ENCODE measurements around the gene UNC45A. TPM values are rescaled to one million over a fixed set of nuclear protein-coding genes. Genes with fewer than 3 reads are reported as not detected.

UNC45A gene
- total and polyA plus RNA-seq, 2 of the 13 experiments (the other 11 are each of a cell fraction or from before 2014, with no cell fraction given) = 33.8 to 39.7 TPM

DNA sequence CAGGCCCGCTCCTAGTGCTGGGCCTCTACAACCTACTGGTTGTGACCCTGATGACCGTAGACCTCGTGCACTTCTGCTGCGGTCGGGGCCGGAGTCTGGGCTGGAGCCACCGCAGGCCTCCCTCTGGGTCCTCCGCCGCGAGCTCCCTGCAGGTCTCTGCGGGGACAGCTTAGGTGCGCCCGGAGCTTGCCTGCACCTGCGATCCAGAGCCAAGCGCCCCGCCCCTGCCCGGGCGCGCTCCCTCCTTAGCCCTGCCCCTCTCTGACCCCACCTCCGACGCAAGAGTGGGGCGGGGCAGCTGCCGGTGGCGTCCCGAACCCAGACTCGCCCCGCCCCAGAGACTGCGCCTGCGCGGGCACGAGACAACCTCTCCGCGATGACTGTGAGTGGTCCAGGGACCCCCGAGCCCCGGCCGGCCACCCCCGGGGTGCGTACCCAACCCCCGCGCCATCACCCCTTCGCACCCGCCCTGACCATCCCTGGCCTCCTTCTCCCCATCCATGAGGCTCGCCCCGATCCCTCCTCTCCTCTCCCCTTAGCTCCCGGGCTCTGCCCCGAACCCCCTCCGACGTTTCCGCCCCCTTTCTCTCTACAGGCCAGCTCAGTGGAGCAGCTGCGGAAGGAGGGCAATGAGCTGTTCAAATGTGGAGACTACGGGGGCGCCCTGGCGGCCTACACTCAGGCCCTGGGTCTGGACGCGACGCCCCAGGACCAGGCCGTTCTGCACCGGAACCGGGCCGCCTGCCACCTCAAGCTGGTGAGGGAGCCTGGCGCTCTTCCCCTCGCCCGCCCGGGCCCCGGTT lies at the start of gene UNC45A (continued):
- TF ChIP-seq ZBTB40 (IDR thresholded peaks at IDR 0.05) (no peak), ZBTB40 (CRISPR knock-in tag; IDR thresholded peaks at IDR 0.05) (peak; percentile 29; the same call in 1 of the 2 replicates), BCL3 (CRISPR knock-in tag; IDR thresholded peaks at IDR 0.05) (peak; percentile 37), ZSCAN25 (CRISPR knock-in tag; IDR thresholded peaks at IDR 0.05) (no peak), ZNF572 (CRISPR knock-in tag; IDR thresholded peaks at IDR 0.05) (no peak), FOSL1 (CRISPR knock-in tag; IDR thresholded peaks at IDR 0.05; ENCODE audit: borderline replicate concordance) (no peak), ZFP90 (CRISPR knock-in tag; IDR thresholded peaks at IDR 0.05; ENCODE audit: borderline replicate concordance) (no peak), ZFP62 (CRISPR knock-in tag; IDR thresholded peaks at IDR 0.05) (no peak), EP300 (IDR thresholded peaks at IDR 0.05; ENCODE audit: low read depth in 2 of 2, low read length in 2 of 2) (no peak), EP300 (CRISPR knock-in tag; IDR thresholded peaks at IDR 0.05; ENCODE audit: borderline replicate concordance) (no peak)
- TF ChIP-seq, protein P1, sequence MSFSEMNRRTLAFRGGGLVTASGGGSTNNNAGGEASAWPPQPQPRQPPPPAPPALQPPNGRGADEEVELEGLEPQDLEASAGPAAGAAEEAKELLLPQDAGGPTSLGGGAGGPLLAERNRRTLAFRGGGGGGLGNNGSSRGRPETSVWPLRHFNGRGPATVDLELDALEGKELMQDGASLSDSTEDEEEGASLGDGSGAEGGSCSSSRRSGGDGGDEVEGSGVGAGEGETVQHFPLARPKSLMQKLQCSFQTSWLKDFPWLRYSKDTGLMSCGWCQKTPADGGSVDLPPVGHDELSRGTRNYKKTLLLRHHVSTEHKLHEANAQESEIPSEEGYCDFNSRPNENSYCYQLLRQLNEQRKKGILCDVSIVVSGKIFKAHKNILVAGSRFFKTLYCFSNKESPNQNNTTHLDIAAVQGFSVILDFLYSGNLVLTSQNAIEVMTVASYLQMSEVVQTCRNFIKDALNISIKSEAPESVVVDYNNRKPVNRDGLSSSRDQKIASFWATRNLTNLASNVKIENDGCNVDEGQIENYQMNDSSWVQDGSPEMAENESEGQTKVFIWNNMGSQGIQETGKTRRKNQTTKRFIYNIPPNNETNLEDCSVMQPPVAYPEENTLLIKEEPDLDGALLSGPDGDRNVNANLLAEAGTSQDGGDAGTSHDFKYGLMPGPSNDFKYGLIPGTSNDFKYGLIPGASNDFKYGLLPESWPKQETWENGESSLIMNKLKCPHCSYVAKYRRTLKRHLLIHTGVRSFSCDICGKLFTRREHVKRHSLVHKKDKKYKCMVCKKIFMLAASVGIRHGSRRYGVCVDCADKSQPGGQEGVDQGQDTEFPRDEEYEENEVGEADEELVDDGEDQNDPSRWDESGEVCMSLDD (CRISPR knock-in tag; IDR thresholded peaks at IDR 0.05; ENCODE audit: borderline replicate concordance) = 0 out of 2 replicates have a peak, but pooled peaks have one; percentile 48
- TF ChIP-seq, protein P2, sequence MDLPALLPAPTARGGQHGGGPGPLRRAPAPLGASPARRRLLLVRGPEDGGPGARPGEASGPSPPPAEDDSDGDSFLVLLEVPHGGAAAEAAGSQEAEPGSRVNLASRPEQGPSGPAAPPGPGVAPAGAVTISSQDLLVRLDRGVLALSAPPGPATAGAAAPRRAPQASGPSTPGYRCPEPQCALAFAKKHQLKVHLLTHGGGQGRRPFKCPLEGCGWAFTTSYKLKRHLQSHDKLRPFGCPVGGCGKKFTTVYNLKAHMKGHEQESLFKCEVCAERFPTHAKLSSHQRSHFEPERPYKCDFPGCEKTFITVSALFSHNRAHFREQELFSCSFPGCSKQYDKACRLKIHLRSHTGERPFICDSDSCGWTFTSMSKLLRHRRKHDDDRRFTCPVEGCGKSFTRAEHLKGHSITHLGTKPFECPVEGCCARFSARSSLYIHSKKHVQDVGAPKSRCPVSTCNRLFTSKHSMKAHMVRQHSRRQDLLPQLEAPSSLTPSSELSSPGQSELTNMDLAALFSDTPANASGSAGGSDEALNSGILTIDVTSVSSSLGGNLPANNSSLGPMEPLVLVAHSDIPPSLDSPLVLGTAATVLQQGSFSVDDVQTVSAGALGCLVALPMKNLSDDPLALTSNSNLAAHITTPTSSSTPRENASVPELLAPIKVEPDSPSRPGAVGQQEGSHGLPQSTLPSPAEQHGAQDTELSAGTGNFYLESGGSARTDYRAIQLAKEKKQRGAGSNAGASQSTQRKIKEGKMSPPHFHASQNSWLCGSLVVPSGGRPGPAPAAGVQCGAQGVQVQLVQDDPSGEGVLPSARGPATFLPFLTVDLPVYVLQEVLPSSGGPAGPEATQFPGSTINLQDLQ (CRISPR knock-in tag; IDR thresholded peaks at IDR 0.05) = no peak; the same call in 1 of the 2 replicates

Data from HepG2 (cell line).